ENCODE results near the gene CAPZB.

DNA sequence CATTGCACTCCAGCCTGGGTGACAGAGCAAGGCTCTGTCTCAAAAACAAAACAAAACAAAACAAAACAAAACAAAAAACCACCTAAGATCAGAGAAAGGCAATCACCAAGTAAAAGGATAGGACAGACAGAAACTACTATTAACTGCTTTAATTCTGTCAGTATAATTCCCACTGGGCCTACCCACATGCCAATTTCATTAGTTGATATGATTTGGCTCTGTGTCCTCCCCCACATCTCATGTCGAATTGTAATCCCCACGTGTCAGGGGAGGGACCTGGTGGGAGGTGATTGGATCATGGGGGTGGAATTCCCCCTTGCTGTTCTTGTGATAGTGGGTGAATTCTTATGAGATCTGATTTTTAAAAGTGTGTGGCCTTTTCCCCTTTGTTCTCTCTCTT lies 27.2 kb upstream of the CAPZB start:
- TF ChIP-seq POLR2A (IDR thresholded peaks at IDR 0.05; ENCODE audit: low read length) (no peak), GATA1 (IDR thresholded peaks at IDR 0.05; ENCODE audit: low read depth, low read length) (no peak)

All from erythroblast (primary cell).